Upper lobe of left lung (tissue), 4 donors: ENCODE data around the gene CACNA1D.

Experiments
- EP300 ChIP-seq, 4 donors: sonication (generic); formaldehyde crosslinking; IDR thresholded peaks; one replicate each; pipeline ENCODE4 v1.5.1; 2017; ENCODE audit warnings: antibody characterized with exemption in 4 of 4, control low read depth in 2 of 4
- POLR2A ChIP-seq, 4 donors: fragments of 450-650 bp; IDR thresholded peaks; one replicate each; pipeline ENCODE4 v1.5.1; 2016 to 2017; ENCODE audit warnings: antibody characterized with exemption in 4 of 4, mild to moderate bottlenecking in 2 of 4
- POLR2AphosphoS5 ChIP-seq, 2 donors: sonication (generic); formaldehyde crosslinking; IDR thresholded peaks; one replicate each; pipeline ENCODE4 v1.5.1; 2017; ENCODE audit warnings: antibody characterized with exemption in 2 of 2
- TF ChIP-seq, protein P1 (sequence below), 6 experiments: fragments of 450-650 bp in 4 of 6; fragments of 200-600 bp in 2 of 6; sonication (generic) in 2 of 6; IDR thresholded peaks; one replicate each; pipeline ENCODE4 v1.5.1; 2016 to 2019; ENCODE audit warnings: antibody characterized with exemption in 6 of 6

DNA sequence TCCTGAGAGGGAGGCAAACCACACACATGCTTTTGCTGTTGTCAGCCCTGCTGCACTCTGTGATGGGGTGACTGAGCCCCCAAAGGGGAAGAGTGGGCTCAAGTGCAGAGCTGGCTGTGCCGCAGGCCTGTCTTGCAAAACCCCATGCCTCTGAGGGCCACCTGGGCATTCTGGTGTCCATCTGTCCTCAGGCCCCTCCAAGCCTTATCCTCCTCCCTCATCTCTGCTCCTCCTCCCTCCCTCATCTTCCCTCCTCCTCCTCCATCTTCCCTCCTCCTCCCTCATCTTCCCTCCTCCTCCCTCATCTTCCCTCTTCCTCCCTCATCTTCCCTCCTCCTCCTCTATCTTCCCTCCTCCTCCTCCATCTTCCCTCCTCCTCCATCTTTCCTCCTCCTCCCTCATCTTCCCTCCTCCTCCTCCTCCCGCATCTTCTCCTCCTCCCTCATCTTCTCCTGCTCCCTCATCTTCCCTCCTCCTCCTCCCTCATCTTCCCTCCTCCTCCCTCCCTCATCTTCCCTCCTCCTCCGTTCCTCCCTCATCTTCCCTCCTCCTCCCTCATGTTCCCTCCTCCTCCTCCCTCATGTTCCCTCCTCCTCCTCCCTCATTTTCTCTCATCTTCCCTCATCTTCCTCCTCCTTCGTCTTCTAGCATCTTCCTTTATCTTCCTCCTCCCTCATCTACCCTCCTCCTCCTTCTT lies 311.2 kb downstream of the CACNA1D start:
- TF ChIP-seq, protein P1, sequence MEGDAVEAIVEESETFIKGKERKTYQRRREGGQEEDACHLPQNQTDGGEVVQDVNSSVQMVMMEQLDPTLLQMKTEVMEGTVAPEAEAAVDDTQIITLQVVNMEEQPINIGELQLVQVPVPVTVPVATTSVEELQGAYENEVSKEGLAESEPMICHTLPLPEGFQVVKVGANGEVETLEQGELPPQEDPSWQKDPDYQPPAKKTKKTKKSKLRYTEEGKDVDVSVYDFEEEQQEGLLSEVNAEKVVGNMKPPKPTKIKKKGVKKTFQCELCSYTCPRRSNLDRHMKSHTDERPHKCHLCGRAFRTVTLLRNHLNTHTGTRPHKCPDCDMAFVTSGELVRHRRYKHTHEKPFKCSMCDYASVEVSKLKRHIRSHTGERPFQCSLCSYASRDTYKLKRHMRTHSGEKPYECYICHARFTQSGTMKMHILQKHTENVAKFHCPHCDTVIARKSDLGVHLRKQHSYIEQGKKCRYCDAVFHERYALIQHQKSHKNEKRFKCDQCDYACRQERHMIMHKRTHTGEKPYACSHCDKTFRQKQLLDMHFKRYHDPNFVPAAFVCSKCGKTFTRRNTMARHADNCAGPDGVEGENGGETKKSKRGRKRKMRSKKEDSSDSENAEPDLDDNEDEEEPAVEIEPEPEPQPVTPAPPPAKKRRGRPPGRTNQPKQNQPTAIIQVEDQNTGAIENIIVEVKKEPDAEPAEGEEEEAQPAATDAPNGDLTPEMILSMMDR (IDR thresholded peaks at IDR 0.05) = no peak
- TF ChIP-seq EP300 (IDR thresholded peaks at IDR 0.05) (no peak), POLR2AphosphoS5 (IDR thresholded peaks at IDR 0.05) (no peak), POLR2A (IDR thresholded peaks at IDR 0.05) (no peak)
